Effector CD4-positive, alpha-beta T cell (primary cell): Measurements from ENCODE around the gene ITPRIPL2.

Experiments used
- DNase-seq: peaks from one replicate; pipeline ENCODE4 v3.0.0-alpha.2; 2020

ITPRIPL2 gene

DNA sequence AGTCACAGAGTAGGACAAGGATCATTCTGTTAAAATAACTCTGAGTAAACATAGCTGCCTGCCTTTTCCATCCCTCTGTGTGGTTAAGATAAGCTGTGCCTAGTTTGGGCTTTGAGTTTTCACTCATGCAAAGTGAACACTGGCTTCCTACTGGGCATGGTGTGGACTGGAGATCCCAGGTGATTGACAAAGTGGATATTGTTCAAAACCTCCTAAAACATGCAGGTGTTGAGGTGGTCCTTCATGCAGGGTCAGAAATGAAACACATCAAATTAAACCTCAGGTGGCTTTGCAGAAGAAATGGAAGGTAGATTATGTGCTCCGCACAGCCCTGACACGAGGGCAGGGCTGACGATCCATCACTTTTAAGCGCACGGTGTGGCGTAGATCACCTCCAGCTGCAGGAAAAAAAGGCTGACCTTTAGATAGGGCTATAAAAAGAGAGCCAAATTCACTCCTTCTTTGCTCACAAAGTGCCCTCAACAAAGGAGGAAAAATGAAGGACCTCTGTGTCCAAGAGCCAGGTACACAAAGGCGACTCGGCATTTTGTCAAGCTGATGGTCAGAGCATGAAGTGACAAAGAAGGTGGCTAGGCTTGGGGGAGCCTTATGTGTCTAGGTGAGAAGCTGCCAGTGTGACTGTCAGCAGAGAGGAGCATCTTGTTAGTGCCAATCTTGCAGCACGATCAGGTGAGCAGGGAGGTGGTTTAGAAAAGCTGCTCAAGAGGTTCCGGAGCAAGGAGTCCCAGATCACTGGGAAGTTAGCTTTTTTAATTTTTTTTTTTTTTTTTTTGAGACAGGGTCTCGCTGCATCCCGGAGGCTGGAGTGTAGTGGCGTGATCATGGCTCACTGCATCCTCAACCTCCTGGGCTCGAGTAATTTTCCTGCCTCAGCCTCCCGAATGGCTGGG, 19.9 kb upstream of the ITPRIPL2 start:
- no peak for DNase-seq

DNA sequence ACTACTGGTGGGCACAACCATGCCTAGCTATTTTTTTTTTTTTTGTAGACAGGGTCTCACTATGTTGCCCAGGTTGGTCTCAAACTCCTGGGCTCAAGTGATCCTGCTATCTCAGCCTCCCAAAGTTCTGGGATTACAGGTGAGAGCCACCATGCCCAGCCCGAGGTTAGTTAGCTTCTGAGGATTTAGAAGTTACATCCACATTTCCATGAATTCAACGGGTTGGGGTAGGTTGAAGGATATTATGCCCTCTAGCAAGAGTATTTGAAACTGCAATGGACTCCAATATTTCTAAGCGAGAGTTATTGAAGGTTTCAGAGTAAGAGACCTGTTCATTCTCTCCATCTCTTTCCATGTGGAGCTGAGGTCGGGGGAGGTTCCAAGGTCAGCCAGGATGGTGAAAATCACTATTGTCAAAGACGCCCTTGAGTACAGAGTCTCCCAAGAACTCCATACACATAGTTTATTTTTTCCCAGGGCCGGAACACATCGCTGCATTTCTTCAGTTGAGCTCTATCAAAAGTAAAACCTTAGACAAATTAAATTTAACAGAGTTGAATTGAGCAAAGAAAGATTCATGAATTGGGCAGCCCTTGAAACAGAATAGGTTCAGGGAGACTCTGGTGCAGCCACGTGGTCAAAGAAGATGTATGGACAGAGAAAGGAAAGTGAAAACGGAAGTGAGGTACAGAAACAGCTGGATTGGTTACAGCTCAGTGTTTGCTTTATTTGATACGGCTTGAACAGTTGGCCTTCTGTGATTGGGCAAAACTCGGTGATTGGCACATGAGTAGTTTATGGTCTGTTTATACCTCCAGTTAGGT, 19.0 kb upstream of the ITPRIPL2 start:
- no peak for DNase-seq

- no peak for DNase-seq
These were observed 18.1 kb upstream of the ITPRIPL2 start for GRCh38 chr16:19095654-19096053.

GRCh38 chr16:19098173-19098572, 15.6 kb upstream of the ITPRIPL2 start:
- DNase-seq = no peak

GRCh38 chr16:19102187-19102872, 11.4 kb upstream of the ITPRIPL2 start:
- DNase-seq = no peak

DNA sequence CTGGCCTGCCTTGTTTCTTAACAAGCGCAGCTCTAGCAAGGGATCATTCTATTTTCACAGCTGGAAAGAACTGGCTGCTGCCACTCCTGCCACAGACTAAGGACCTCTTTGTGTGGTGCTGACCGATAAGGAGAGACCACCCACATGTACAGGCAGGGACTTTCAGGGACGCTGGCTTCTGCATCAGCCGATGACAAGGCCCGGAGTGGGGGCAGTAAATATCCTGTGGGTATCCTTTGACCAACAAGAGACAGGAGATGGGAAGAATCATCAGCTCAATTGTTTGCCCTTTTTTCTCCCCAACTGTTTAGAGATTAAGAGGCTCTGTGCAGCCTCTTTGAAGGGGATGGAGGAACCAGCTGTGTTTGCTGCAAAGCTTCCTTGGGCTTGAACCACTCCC, 9.2 kb upstream of the ITPRIPL2 start:
- no peak for DNase-seq

- no peak for DNase-seq
These were observed 8.6 kb upstream of the ITPRIPL2 start for GRCh38 chr16:19105131-19105530.

DNA sequence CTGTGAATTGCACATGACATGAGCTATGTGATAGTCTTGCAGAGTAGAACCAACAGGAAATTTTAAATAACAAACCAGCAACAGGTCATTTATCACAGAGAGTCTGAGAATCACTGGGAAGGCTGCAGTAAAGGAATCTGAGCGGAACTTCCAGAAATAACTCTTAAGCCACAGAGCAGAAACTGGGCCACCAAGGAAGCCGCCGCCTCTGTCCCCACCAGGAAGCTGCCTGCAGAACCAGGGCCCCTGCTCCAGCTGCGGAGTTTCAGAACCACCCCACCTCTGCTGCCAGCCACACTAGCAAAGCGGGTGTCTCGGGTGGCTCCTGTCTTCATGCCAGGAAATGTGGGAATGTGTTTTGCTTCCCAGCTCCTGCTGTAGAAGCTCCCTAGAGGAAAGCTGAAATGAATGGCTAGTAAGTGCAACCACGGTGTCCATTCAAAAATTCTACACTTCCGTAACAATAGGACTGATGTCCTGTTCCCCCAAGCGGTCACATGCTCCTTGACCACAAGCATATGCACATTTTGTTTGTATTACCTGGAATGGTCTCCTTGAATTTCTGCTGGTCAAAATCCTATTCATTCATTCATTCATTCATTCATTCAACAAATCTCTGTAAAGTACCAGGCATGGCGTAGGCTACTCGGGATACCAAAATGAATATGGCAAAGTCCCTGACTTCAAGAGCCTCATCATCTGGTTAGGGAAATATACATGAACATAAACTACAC, 7.7 kb upstream of the ITPRIPL2 start:
- no peak for DNase-seq

- no peak for DNase-seq
These were observed 7.1 kb upstream of the ITPRIPL2 start for GRCh38 chr16:19106625-19107020.

DNA sequence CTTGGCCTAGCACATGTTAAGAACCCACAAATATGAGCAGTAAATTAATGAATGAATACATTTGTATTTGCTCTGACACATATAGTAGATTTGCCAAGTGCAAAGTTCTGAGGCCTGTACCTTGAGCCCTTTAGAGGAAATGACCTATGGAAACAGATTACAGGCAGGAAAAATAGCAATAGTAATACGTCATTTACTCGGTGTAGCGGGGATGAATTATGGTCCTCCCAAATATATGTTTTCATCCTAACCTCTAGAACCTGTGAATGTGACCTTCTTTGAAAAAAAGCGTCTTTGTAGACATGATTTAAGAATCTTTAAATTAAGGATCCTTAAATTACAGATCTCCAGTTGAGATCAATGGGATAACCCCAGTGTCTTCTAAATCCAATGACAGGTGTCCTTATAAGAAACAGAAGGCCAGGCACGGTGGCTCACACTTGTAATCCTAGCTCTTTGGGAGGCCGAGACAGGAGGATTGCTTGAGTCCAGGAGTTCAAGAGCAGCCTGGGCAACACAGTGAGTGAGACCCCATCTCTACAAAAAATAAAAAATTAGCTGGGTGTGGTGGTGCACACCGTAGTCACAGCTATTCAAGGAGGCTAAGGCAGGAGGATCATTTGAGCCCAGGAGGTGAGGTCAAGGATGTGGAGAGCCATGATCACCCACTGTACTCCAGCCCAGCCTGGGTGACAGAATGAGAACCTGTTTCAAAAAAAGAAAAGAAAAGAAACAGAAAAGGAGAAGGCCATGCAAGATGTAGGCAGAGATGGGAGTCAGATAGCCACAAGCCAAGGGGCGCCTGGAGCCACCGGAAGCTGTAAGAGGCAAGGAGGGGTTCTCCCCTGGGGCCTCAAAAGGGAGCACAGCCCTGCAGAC, 5.1 kb upstream of the ITPRIPL2 start:
- no peak for DNase-seq

DNA sequence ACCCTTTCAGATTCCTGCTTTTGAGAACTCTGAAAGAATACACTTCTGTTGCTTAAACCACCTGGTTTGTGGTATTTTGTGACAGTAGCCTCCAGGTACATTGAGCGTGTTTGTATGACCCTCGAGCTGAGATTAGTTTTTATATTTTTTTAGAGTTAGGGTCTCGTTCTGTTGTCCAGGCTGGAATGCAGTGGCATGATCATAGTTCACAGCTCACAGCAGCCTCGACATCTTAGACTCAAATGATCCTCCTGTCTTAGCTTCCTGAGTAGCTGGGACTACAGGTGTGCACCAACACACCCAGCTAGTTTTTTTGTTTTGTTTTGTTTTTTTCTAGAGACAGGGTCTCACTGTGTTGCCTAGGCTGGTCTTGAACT, 4.5 kb upstream of the ITPRIPL2 start:
- DNase-seq = no peak

DNA sequence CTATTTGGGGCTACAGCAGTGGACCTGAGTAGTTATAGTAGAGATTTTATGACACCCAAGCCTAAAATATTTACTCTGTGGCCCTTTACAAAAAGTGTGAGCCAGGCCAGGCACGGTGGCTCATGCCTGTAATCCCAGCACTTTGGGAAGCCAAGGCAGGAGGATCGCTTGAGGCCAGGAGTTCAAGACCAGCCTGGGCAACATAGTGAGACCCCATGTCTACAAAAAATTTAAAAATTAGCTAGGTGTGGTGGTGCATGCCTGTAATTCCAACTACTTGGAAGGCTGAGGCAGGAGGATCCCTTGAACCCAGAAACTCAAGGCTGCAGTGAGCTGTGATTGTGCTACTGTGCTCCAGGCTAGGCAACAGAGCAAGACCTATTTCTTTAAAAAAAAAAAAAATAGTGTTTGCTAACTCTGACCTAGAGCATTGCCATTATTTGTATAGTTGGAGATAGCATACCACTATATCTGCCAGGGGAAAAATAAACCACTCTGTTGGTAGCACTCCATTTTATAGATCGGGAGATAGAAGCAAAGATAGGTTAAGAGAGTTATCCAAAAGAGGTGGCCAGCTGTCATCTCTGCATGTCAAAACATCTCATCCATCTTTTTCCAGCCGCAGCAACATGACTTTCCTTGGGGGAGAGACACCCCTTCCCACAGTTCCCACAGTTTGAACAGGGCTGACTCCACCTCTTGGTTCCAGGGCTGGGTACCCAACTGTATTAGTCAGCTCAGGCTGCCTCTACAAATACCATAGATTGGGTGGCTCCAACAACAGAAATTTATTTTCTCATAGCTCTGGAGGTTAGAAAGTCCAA, 3.0 kb upstream of the ITPRIPL2 start:
- no peak for DNase-seq

DNA sequence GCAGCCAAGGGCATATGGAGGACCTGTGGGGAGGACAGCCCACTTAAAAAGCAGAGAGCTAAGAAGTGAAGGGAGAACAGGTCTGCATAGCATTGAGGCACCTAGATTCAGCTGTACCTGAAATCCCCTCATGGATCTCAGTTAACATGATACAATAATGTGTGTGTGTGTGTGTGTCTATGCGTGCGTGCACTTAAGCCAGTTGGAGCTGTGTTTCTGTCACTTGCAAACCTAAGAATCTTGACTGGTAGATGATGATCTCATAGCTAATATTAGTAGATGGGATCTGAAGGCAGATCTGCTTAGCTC, 1.7 kb upstream of the ITPRIPL2 start:
- DNase-seq = no peak

DNA sequence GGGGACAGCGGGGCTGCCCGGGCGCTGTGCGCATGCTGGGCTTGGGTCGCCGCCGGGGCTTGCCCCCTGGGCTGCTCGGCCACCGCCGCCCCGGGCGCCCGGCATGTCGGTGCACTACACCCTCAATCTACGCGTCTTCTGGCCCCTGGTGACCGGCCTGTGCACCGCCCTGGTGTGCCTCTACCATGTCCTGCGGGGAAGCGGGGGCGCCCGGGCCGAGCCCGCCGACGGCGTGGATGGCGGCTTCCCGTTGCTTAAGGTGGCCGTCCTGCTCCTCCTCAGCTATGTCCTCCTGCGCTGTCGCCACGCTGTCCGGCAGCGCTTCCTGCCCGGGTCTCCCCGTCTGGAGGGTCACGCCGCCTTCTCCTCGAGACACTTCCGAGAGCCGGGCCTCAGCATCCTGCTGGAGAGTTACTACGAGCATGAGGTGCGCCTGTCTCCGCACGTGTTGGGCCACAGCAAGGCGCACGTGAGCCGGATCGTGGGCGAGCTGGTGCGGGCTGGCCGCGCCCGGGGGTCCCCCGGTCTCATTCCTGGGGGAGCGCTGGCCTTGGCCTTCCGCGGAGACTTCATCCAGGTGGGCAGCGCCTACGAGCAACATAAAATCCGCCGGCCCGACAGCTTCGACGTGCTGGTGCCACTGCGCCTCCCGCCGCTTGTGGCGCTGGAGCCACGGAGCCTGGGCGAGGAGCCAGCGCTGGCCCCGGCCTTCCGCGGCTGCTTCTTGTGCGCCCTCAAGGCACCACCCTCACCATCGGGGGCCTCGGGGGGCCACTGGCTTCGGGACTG, 789 bp downstream of the ITPRIPL2 start:
- no peak for DNase-seq

DNA sequence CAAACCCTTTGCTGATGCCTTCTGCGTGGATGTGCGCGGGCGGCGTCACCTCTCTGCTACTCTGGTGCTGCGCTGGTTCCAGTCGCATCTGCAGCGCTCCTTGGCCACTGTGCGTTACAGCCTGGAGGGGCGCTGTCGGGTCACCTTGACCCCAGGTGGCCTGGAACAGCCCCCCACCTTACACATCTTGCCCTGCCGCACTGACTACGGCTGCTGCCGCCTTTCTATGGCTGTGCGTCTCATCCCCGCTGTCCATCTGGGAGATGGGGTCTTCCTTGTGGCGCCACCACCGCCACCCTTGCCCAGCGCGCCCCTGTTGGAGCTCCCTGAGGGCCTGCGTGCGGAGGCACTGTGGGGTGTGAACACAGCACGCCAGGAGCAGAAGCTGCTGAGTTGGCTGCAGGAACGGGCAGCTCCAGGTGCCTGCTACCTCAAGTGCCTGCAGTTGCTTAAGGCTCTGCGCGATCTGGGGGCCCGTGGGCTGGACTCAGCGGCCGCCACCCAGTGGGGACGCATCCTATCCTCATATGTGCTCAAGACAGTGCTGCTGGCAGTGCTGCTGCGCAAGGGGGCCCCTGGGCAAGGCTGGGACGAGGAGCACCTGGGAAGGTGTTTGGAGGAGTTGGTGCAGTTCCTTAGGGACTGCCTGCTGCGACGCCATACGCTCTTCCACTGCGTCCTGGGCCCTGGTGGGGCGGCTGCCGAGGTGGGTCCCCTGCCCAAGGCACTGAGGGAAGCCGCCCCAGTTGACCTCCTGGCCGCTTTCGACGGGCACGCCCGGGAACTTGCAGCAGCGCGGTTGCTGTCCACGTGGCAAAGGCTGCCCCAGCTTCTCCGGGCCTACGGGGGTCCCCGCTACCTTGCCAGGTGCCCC, 1.6 kb downstream of the ITPRIPL2 start:
- no peak for DNase-seq

- DNase-seq = no peak
These were observed 3.1 kb downstream of the ITPRIPL2 start for GRCh38 chr16:19116711-19117449.

DNA sequence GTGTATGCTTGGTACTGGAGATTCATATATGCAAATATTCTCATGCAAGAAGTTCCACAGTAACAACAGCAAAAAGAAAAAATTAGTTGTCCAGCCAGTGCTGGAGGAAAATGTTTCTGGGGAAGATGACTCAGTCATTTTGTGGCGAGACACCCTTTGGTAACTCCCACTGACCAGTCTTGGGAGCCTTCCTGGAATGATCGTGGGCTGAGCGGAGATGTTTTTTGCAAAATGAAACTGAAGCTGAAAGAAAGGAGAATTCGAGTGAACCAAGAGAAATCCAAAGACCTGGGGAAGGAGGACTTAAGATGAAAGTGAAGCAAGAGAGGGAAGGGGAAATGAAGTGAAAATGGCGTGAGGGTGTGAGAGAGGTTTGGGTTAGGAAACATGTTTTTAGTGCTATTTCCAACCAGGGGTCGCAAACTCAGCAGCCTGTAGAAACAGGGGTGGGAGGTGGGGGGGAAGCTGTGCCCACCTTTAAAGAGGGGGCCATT, 5.2 kb downstream of the ITPRIPL2 start:
- DNase-seq = no peak

- DNase-seq = no peak
These were observed 5.8 kb downstream of the ITPRIPL2 start for GRCh38 chr16:19119564-19119963.
